Activated CD8-positive, alpha-beta memory T cell treated with anti-CD3 and anti-CD28 coated beads, Interleukin-2, amount 10 ng/mL, durations not matched to agents 7 days and 5 days (primary cell): Measurements from ENCODE around the gene GRP. TPM values are rescaled to one million over a fixed set of nuclear protein-coding genes. Genes with fewer than 3 reads are reported as not detected.
A peak's percentile ranks its signal among the peaks of the same experiment; 100 is the strongest.

Experiments used
- ATAC-seq: fragments of 150-1000 bp; cut with Tn5 transposase; one replicate; pipeline ENCODE4 v1.10.0; 2021; ENCODE audit warnings: moderate library complexity
- CTCF ChIA-PET: fragments of 350-600 bp; sonication (Branson Sonifier 250); formaldehyde crosslinking; loops from one replicate; lab custom pipeline; 2021; ENCODE audit warnings: antibody characterized with exemption; lab: Charles Lee
- DNase-seq: peaks from one replicate; pipeline ENCODE4 v3.0.0-alpha.2; 2020
- H3K27ac Mint-ChIP-seq: one replicate; pipeline ENCODE4 v1.8.0; 2021; ENCODE audit warnings: mild to moderate bottlenecking, mixed read lengths
- H3K27me3 Mint-ChIP-seq: one replicate; pipeline ENCODE4 v1.8.0; 2021; ENCODE audit warnings: mixed read lengths
- H3K36me3 Mint-ChIP-seq: one replicate; pipeline ENCODE4 v1.8.0; 2021; ENCODE audit warnings: mild to moderate bottlenecking, mixed read lengths
- H3K4me1 Mint-ChIP-seq: one replicate; pipeline ENCODE4 v1.8.0; 2021; ENCODE audit warnings: mixed read lengths
- H3K4me3 Mint-ChIP-seq: one replicate; pipeline ENCODE4 v1.8.0; 2021; ENCODE audit warnings: mild to moderate bottlenecking, moderate library complexity, mixed read lengths
- H3K9me3 Mint-ChIP-seq: one replicate; pipeline ENCODE4 v1.8.0; 2022; ENCODE audit warnings: low read depth, mixed read lengths
- total RNA-seq, 2 experiments: library from RNA; stranded (reverse); gene quantifications; one replicate each; pipeline ENCODE4 v1.2.3, GENCODE V29; 2021

Gene GRP
- total RNA-seq, 2 experiments from 2014 or later = not detected

DNA sequence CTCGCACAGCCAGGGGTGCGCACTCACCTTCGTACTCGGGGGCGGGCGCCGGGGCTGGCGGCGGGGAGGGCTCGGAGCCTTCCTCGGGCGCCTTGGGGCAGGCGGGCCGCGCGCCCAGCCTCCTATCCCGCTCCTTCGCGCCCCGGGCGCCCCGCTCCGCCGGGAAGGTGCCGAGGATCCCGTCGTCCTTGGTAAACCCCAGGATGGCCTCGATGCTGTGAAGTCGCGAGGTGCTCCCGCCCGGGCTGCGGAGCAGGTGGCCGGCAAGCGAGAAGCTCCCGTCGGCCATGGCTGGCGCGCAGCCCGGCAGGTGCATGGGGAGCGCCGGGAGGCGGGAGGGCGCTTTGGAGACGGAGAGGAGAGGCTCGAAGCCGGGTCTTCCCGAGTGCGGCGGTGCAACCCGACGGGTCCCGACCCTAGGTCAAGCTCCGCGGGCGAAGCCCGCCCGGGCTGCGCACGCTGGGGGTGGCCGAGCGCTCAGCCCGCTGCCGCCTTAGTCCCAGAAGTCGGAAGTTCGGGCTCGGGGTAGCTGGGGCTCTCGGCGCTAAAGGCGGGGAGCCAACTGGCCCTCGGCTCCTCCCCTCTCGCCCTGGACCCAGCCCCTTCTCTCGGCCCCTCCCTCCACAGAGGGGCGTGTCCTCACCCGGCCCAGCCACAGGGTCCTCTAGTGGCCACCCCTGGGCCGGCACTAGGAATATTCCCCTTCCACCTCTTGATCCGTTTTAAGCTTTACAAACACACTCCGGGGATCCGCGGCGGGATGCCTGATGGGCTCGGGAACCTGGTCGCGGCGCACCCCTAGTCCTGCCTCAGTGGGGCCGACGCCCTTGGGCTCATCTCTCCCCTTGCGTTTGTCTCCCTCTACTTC, 53.2 kb downstream of the GRP start, which contains the start of gene RAX:
Gene RAX (minus strand): TSS at position 564 of the 868 bp plus-strand sequence. CDS start 248 bp downstream, at position 316.
- H3K27me3 Mint-ChIP-seq = peaks cover 80% of the 10 kb centered on the region
- DNase-seq (no peak), ATAC-seq (peak; percentile 51)
- H3K36me3 Mint-ChIP-seq = peaks cover 3% of the 10 kb centered on the region
- no peak within 1 kb of the TSS for H3K27ac Mint-ChIP-seq
- H3K4me1 Mint-ChIP-seq = peaks cover 10% of the 10 kb centered on the region
- H3K4me3 Mint-ChIP-seq = no peak within 1 kb of the TSS
- no peaks in the 10 kb centered on the region for H3K9me3 Mint-ChIP-seq
- CTCF ChIA-PET = interaction anchor here (0.6 to 1.6 kb wide), 3 partner anchors 24 to 129 kb away, joined by 3 read pairs; no protein-coding TSS in a partner anchor

DNA sequence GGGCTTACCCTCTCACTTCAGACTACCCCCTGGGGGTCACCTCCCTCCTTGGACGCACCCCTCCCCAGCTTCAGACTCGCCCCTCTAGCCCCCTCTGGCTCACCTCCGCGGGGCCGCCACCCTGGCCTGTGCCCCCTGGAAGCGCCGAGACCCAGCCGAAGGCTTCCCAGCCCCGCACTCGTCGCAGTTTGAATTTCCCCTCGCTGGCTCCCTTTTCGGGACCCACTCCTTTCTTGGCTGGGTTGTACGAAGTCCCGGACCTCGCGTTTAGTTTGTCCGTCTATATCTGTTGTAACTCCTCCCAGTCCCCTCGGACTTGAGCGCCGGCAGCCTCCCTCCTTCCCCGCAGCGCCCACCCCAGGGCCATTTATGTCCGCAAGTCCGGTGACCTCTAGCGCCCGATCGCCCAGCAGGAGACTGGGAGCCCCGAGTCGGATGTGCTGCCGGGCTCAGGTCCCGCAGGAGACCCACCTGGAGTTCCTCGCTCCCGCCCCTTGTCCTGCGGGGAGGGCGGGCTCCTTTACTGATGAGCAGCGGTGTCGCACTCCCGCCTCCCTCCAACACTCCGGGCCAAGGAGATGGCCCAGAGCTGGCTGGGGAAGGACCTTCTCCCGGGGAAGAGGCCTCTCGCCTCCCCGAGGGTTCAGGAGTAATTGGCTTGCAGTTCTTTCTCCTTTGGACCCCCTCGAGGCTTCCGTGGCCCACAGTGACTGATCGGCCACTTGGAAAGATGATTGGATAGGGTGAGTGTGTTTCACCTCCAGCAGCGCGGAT, 54.0 kb downstream of the GRP start:
- H3K27me3 Mint-ChIP-seq = peaks cover 80% of the 10 kb centered on the region
- CTCF ChIA-PET = interaction anchor here (1.0 kb wide), 1 partner anchor 128 kb away, joined by 3 read pairs; no protein-coding TSS in a partner anchor
- ATAC-seq (no peak), DNase-seq (no peak)
- no peaks in the 10 kb centered on the region for H3K9me3 Mint-ChIP-seq
- H3K4me1 Mint-ChIP-seq = peaks cover 7% of the 10 kb centered on the region
- no peak overlapping the region for H3K4me3 Mint-ChIP-seq
- no peak overlapping the region for H3K27ac Mint-ChIP-seq
- H3K36me3 Mint-ChIP-seq = peaks cover 3% of the 10 kb centered on the region

DNA sequence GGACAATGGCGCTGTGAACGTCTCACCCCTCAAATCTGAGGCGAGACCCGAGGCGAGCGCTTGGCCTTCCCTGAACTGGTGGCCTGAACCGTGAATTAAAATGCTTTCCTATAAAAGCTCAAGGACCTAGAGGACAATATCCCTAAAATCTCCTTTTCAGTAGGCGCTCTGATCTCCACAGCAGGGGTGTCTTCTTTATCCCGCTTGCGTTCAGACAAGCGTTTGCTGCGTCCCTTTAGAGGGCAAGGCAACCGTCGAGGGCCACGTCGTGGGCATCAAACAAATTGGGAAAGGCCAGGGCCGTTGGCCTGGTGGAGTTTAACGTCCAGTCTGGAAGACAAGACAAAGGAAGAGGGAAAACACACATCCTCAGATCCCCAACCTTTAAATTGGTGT, 54.6 kb downstream of the GRP start:
- Mint-ChIP-seq H3K36me3 (peaks cover 3% of the 10 kb centered on the region), H3K27ac (no peak overlapping the region), H3K27me3 (peaks cover 81% of the 10 kb centered on the region), H3K4me3 (no peak overlapping the region), H3K4me1 (peaks cover 9% of the 10 kb centered on the region), H3K9me3 (no peaks in the 10 kb centered on the region)
- DNase-seq (no peak), ATAC-seq (no peak)
- CTCF ChIA-PET = interaction anchor here (0.5 kb wide), 1 partner anchor 1345 kb away, joined by 6 read pairs; no protein-coding TSS in a partner anchor

DNA sequence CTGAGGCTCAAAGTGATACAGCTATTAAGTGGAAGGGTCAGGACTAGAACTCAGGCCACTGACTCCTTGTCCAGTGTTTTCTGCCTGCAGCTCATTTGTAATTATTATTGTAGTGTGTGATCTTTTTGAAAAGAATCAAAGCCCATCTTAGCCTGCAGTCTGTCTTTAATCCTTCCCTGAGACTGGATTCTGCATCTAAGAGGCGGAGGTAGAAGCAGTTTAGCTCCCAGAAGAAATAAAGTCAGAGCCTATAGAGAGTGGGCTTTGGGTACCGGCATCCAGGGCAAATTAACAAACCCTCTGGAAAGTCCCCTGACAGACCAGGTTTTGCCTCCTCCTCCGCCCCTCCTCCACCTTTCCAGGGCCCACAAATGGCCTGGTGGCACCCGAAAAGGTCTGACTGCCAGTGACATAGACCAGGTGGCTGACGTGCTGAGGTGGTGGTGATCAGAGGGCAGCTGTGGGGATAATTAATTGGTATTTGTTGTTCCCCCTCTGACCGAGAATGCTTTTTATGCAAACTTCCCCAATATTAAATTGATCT, 55.5 kb downstream of the GRP start:
- no peak overlapping the region for H3K4me3 Mint-ChIP-seq
- peaks cover 5% of the 10 kb centered on the region for H3K4me1 Mint-ChIP-seq
- no peak for ATAC-seq
- no peak overlapping the region for H3K27ac Mint-ChIP-seq
- H3K36me3 Mint-ChIP-seq = no peaks in the 10 kb centered on the region
- H3K27me3 Mint-ChIP-seq = peaks cover 79% of the 10 kb centered on the region
- CTCF ChIA-PET = no interaction called here
- H3K9me3 Mint-ChIP-seq = no peaks in the 10 kb centered on the region
- no peak for DNase-seq

DNA sequence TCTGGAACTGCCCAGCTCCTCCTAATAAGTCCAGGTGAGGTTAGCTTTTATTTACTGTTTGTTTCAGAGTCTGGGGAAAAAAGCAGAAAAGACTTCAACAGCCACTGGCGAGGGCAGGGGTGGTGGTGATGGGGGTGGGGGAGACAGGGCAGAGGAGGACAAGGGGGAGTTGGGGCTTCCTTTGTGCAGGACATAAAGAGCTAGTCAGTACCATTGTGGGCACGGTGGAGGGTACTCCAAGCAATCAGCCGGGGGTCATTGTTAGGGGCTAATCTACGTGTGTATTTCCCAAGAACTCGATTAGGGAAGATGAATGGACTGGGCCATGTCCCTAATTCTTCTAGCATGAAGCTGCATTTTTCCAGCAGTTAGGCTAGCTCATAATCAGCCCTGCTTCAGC, 56.1 kb downstream of the GRP start:
- ATAC-seq (no peak), DNase-seq (no peak)
- H3K27me3 Mint-ChIP-seq = peaks cover 79% of the 10 kb centered on the region
- H3K4me1 Mint-ChIP-seq = peaks cover 5% of the 10 kb centered on the region
- CTCF ChIA-PET = no interaction called here
- H3K27ac Mint-ChIP-seq = no peak overlapping the region
- H3K9me3 Mint-ChIP-seq = no peaks in the 10 kb centered on the region
- no peaks in the 10 kb centered on the region for H3K36me3 Mint-ChIP-seq
- H3K4me3 Mint-ChIP-seq = no peak overlapping the region

DNA sequence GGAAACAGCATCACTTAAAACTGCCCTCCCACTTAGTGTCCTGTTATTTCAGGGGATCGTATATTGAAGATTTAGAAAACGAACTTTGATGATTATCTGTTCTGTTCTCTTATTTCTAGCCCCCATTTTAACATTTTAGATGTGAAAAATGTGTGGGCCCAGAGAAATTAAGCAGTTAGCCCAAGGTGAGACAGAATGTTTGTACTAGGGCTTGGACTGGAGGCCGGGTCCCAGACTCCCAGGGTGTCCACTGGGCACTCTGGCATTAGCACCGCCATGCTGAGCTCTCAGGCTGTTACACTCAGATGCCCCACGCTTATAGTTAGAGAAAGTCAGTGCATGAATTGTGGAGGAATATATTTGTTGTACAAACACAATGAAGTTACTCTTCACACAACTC, 58.8 kb downstream of the GRP start:
- peaks cover 83% of the 10 kb centered on the region for H3K27me3 Mint-ChIP-seq
- no peak overlapping the region for H3K4me3 Mint-ChIP-seq
- no peak for ATAC-seq

DNA sequence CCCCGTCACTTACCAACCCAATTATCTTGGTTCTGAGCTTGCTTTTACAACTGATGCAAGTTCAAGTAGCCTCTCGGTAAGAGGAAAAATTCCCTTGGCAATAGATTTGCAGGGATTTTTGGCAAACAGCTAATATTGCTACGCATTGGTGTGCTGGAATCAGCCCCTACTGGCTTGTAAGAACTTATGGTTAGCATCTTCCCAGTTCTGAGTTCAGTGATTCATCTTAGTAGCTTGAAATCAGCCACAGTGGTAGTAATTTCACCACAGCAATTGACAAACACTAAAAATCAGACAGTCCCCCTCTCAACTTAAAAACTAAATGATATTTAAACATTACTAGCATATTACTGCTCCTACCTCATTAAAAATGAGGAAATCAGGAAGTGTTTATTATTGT, 59.2 kb downstream of the GRP start:
- DNase-seq (no peak), ATAC-seq (no peak)
- Mint-ChIP-seq H3K9me3 (no peaks in the 10 kb centered on the region), H3K27ac (no peak overlapping the region), H3K27me3 (peaks cover 81% of the 10 kb centered on the region), H3K4me1 (peaks cover 2% of the 10 kb centered on the region), H3K36me3 (no peaks in the 10 kb centered on the region), H3K4me3 (no peak overlapping the region)
- CTCF ChIA-PET = interaction anchor here (1.3 kb wide), 1 partner anchor 124 kb away, joined by 4 read pairs; no protein-coding TSS in a partner anchor

More for the DNA sequence above, 58.8 kb downstream of the GRP start:
- H3K36me3 Mint-ChIP-seq = no peaks in the 10 kb centered on the region
- no peak overlapping the region for H3K27ac Mint-ChIP-seq
- H3K9me3 Mint-ChIP-seq = no peaks in the 10 kb centered on the region
- H3K4me1 Mint-ChIP-seq = peaks cover 3% of the 10 kb centered on the region
- CTCF ChIA-PET = interaction anchor here (1.3 kb wide), 1 partner anchor 124 kb away, joined by 4 read pairs; no protein-coding TSS in a partner anchor
- no peak for DNase-seq

DNA sequence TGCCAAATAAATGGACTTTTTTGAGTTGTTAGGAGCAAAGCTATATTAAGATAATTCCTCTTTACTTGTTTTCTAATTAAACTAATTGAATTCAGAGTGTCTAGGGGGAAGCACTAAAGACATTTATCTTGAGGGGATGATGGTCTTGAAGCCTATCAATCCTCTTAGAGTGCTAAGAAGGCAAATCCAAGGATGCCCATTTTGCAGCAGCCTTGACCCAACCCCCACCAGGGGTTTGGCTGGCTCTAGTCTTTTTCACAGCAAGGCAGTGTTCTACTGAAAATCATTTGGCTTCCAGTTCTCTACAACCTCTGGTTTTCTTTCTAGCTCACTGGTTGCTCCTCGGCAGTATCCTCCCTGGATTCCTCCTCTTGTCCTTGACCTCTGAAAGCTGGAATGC, 59.8 kb downstream of the GRP start:
- Mint-ChIP-seq H3K9me3 (no peaks in the 10 kb centered on the region), H3K27ac (no peak overlapping the region), H3K4me1 (peaks cover 2% of the 10 kb centered on the region), H3K4me3 (no peak overlapping the region), H3K27me3 (peaks cover 81% of the 10 kb centered on the region), H3K36me3 (no peaks in the 10 kb centered on the region)
- ATAC-seq (no peak), DNase-seq (no peak)
- CTCF ChIA-PET = interaction anchor here (1.3 kb wide), 1 partner anchor 123 kb away, joined by 4 read pairs; no protein-coding TSS in a partner anchor

Other genes starting within 250 kb of the GRP start
- 100 to 1,000 TPM in 1 of 2 experiments, 10 to 100 TPM in 1; 57.9 to 127 TPM for gene SEC11C, start 80.3 kb upstream of the GRP start, total RNA-seq
- not detected for gene RAX, start 53.3 kb downstream of the GRP start, total RNA-seq
- not detected for gene CPLX4, start 98.5 kb downstream of the GRP start, total RNA-seq
- 10 to 100 TPM; 69.5 to 87.8 TPM for gene LMAN1, start 139.1 kb downstream of the GRP start, total RNA-seq